Activated CD4-positive, alpha-beta memory T cell treated with anti-CD3 and anti-CD28 coated beads for 36 hours (primary cell): Measurements from ENCODE around the gene FAM9A. TPM values are rescaled to one million over a fixed set of nuclear protein-coding genes. Genes with fewer than 3 reads are reported as not detected.
"Not testable (repeated sequence)": the region's sequence is repeated elsewhere in the genome, so short reads cannot be mapped to it uniquely, and the experiment has no call there.

Experiments
- CTCF ChIA-PET: fragments of 350-600 bp; sonication (Branson Sonifier 250); formaldehyde crosslinking; loops from one replicate; lab custom pipeline; 2021; ENCODE audit warnings: antibody characterized with exemption, inconsistent platforms; lab: Charles Lee
- POLR2A ChIA-PET: fragments of 350-600 bp; sonication (Branson Sonifier 250); formaldehyde crosslinking; loops from one replicate; lab custom pipeline; 2021; ENCODE audit warnings: antibody characterized with exemption; lab: Charles Lee
- DNase-seq: peaks from one replicate; pipeline ENCODE4 v3.0.0-alpha.2; 2020
- H3K27ac Mint-ChIP-seq: one replicate; pipeline ENCODE4 v1.8.0; 2021; ENCODE audit warnings: mixed read lengths
- H3K27me3 Mint-ChIP-seq: one replicate; pipeline ENCODE4 v1.8.0; 2021; ENCODE audit warnings: mixed read lengths
- H3K36me3 Mint-ChIP-seq: one replicate; pipeline ENCODE4 v1.8.0; 2021; ENCODE audit warnings: mixed read lengths
- H3K4me1 Mint-ChIP-seq: one replicate; pipeline ENCODE4 v1.8.0; 2021; ENCODE audit warnings: low read depth, mixed read lengths
- H3K4me3 Mint-ChIP-seq: one replicate; pipeline ENCODE4 v1.8.0; 2021; ENCODE audit warnings: mild to moderate bottlenecking, mixed read lengths
- H3K9me3 Mint-ChIP-seq: one replicate; pipeline ENCODE4 v1.8.0; 2021; ENCODE audit warnings: mixed read lengths
- intact Hi-C: fragments of 100-400 bp; cut with micrococcal nuclease; formaldehyde crosslinking; loops from one replicate; pipeline ENCODE4 v1.15.1; 2023
- total RNA-seq, 2 experiments: library from RNA; stranded (reverse); gene quantifications; one replicate each; pipeline ENCODE4 v1.2.3, GENCODE V29; 2021

The FAM9A gene
- total RNA-seq, 2 experiments from 2014 or later: not detected

DNA sequence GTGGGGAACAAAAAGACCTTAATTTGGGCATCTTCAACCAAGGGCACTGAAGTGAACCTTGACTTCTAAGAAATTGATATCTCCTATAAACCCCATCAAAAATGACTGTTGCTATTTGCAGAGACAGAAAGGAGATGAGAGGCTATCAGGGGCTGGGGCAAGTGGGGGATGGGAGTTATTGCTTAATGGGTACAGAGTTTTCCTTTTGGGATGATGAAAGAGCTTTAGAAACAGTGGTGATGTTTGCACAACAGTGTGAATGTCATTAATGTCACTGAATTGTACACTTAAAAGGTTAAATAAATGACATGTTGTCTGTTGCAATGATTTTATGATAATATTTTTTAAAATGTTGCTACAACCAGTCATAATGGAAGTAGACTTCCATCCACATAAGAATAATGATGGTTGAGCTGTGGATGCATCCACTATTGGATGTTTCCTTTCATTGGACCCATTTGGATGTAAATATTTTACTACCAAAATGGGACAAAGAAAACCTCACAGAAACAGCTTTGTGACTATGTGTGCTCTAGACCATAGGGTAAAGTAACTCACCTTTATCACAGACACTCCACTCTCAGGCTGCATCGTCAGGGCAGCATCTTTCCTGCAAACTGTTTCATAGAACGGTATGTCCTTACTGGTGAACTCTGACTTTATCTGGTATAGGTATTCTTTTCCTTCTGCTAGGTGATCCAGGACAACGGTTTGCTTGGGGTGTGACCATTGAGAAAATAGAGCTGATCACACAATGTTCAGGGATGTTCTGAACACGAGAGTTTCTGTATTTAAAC is 31.6 kb upstream of the FAM9A start:
- H3K4me3 Mint-ChIP-seq: no peak overlapping the region
- ChIA-PET POLR2A (no interaction called here), CTCF (no interaction called here)
- peaks cover 11% of the 10 kb centered on the region for H3K27me3 Mint-ChIP-seq
- DNase-seq: no peak
- no peaks in the 10 kb centered on the region for H3K36me3 Mint-ChIP-seq
- no peaks in the 10 kb centered on the region for H3K4me1 Mint-ChIP-seq
- intact Hi-C loops: no loop called here
- no peaks in the 10 kb centered on the region for H3K9me3 Mint-ChIP-seq
- H3K27ac Mint-ChIP-seq: no peak overlapping the region

DNA sequence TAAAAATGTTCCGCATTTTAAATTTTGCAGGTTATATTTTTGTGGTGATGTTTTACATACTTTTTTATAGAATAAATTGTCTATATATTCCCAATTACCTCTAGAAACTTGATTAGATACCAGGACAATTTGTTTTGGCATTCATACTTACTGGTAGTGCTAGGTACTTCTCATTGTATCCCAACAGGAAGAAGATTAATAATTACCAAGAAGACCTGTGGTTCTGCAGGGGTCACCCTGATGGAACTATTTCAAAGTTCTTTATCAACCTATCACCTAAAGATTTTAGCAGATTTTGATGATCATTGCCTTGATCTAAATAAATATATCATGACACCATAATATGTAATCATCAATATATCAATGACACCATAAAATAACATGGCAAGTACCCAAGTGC is 22.5 kb upstream of the FAM9A start:
- intact Hi-C loops: no loop called here
- ChIA-PET POLR2A (no interaction called here), CTCF (no interaction called here)
- Mint-ChIP-seq H3K36me3 (no peaks in the 10 kb centered on the region), H3K27me3 (peaks cover 9% of the 10 kb centered on the region), H3K27ac (no peak overlapping the region), H3K4me3 (no peak overlapping the region), H3K9me3 (no peaks in the 10 kb centered on the region), H3K4me1 (no peaks in the 10 kb centered on the region)
- no peak for DNase-seq

DNA sequence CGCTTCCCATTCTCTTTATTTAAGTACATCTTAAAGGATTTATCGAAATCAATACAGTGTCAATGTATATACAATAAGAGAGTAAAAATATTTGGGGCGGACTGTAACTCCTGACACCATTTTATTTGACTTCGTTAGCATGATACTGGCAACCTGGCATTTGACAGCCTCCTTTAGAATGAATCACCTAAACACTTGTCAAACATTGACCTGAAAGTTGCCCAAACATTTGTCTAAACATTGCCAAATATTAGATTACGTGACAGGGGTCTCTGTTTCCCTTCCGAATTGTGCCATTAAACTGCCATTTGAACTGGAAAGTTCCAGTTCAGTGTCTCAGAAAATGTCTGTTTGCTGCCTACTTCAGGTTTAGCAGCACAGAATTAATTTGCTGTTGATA is 20.8 kb upstream of the FAM9A start:
- H3K27ac Mint-ChIP-seq: no peak overlapping the region
- DNase-seq: no peak
- H3K36me3 Mint-ChIP-seq: no peaks in the 10 kb centered on the region
- no peak overlapping the region for H3K4me3 Mint-ChIP-seq
- H3K4me1 Mint-ChIP-seq: no peaks in the 10 kb centered on the region
- intact Hi-C loops: no loop called here
- ChIA-PET CTCF (no interaction called here), POLR2A (no interaction called here)
- H3K9me3 Mint-ChIP-seq: no peaks in the 10 kb centered on the region
- peaks cover 9% of the 10 kb centered on the region for H3K27me3 Mint-ChIP-seq

DNA sequence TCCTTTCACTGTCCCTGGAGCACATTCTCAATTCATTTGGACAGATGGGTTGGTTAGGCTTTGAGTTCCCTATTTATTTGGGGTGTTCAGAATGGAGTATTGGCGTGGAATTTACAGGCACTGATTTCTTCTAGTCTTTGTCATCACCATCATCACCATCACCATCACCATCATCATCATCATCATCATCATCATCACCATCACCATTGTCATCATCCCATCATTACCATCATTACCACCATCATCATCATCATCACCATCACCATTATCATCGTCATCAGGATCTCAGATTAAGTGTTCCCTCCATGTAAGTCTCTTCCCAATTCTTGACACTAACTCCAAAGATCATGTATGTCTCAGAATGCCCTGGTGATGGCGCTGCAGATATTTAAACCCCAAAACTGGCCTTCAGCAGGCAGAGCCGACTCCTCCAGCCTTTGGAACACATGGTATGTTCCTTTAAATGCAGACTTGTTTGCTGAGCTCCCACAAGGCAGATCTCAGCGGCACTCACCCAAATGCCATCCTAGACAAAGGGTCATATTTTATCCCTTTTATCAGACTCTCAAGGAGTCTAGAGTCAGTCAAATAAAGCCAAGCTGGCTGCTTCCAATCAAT is 19.8 kb upstream of the FAM9A start:
- Mint-ChIP-seq H3K4me3 (no peak overlapping the region), H3K36me3 (no peaks in the 10 kb centered on the region), H3K27me3 (peaks cover 6% of the 10 kb centered on the region), H3K27ac (no peak overlapping the region), H3K9me3 (no peaks in the 10 kb centered on the region), H3K4me1 (no peaks in the 10 kb centered on the region)
- CTCF ChIA-PET: no interaction called here
- intact Hi-C loops: no loop called here
- POLR2A ChIA-PET: no interaction called here
- peak; percentile 8 for DNase-seq

DNA sequence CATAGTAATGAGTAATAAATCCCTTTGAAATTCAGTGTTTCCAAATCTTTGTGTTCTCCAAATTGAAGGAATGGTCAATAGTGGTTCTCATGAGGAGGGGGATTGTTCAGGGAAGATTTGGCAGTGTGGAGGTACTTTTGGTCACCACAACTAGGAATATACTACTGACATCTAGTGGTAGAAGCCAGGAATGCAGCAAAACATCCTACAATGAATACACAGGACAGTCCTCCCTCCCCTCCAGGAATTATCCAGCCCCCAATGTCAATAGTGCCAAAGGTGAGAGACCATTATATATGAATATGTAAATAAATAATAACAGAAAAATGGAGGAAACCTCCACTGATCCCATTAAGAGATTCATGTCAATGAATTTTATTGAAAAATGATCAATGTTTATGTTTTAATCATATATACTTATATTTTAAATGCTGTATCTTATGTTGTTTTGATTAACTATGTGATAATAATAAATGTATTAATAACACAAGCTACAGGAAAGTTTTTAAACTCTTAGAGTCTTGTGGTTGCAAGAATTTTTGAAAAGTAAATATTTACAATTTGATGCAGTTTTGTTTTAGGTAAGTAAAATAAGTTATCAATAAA is 14.4 kb upstream of the FAM9A start:
- Mint-ChIP-seq H3K36me3 (no peaks in the 10 kb centered on the region), H3K27ac (no peak overlapping the region), H3K4me1 (no peaks in the 10 kb centered on the region), H3K4me3 (no peak overlapping the region), H3K27me3 (peaks cover 2% of the 10 kb centered on the region), H3K9me3 (no peaks in the 10 kb centered on the region)
- no peak for DNase-seq
- ChIA-PET CTCF (interaction anchor here (0.6 to 1.7 kb wide), 5 partner anchors 28 to 767 kb away, joined by 3 to 7 read pairs (median 3); no protein-coding TSS in a partner anchor), POLR2A (no interaction called here)
- intact Hi-C loops: loop anchor here (2.0 to 5.0 kb wide), 3 partner anchors 67 to 1303 kb away; no protein-coding TSS in a partner anchor

DNA sequence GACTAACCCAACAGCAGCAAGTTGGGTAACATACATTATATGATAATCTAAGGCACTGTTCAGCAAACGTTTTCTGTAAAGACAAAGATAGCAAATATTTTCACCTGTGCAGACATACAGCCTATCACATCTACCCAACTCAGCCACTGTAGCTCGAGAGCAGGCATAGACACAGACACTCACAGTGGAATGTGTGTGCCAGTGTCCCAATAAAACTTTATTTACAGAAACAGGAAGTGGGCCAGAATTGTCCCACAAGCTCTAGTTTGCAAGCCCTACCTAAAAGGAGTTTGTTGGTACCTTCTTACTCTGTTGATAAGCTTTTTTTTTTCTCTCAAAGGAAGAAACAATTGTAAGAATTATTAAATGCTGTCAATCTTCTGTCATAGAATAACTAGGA is 11.9 kb upstream of the FAM9A start:
- no peak for DNase-seq
- H3K27ac Mint-ChIP-seq: no peak overlapping the region
- ChIA-PET POLR2A (no interaction called here), CTCF (no interaction called here)
- intact Hi-C loops: no loop called here
- H3K27me3 Mint-ChIP-seq: peaks cover 2% of the 10 kb centered on the region
- no peaks in the 10 kb centered on the region for H3K36me3 Mint-ChIP-seq
- H3K4me1 Mint-ChIP-seq: no peaks in the 10 kb centered on the region
- no peak overlapping the region for H3K4me3 Mint-ChIP-seq
- no peaks in the 10 kb centered on the region for H3K9me3 Mint-ChIP-seq

DNA sequence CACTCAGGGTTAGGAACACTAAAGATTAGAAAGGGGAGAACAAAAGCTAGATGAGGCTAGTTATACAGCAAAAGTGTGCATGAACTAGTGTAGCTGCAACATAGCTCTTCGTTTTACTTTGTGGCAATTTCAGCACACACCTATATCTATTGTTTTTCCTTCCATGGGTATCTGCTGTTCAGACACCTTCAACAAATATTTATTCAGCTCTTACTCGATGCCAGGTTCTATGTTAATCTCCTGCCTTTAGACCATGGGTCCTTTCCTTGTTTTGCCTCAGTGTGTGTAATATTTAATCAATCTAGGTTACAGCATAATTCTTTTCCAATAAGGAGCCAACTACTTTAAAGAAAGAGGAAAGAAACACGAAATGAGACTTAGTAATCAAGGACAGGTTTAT is 10.4 kb upstream of the FAM9A start:
- Mint-ChIP-seq H3K27ac (no peak overlapping the region), H3K36me3 (no peaks in the 10 kb centered on the region), H3K4me1 (no peaks in the 10 kb centered on the region), H3K27me3 (peaks cover 2% of the 10 kb centered on the region), H3K9me3 (no peaks in the 10 kb centered on the region), H3K4me3 (no peak overlapping the region)
- ChIA-PET POLR2A (no interaction called here), CTCF (no interaction called here)
- no peak for DNase-seq
- intact Hi-C loops: no loop called here

DNA sequence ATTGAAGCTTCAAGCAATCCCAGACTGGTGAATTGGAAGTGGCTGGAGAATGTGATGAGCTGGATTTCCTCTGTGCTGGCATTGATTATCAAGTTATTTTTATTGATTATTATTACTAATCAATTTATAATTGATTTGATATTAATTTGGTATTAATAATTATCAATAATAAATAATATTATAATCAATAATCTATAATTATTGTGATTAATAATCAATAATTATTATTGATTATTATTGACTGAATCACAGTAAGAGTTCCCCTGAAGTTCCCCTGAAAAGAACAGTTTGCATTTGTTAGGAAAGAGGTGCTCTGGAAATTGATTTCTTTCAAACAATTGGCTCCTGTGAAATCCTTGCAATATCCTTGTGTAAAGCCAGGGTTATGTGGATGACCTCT is 7.5 kb upstream of the FAM9A start:
- POLR2A ChIA-PET: no interaction called here
- no peak for DNase-seq

DNA sequence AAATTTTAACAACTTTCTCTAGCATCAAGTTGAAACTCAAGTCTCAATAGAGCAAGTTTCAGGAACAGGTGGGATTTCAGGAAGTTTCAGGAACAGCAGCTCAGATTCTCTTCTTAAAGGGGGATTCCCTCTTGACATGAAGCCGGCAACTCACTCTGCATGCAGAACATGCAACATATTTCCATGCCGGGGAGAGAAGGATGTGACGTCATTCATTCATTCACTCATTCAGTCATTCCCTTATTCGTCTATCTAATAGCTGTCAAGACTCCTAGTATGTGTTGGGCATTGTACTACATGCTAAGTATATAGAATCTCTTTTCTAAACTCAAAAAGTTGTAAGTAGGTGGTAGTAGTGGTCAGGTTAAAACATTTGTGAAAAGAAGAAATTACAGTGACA is 4.8 kb upstream of the FAM9A start:
- POLR2A ChIA-PET: no interaction called here
- CTCF ChIA-PET: no interaction called here
- no peaks in the 10 kb centered on the region for H3K36me3 Mint-ChIP-seq
- no peaks in the 10 kb centered on the region for H3K4me1 Mint-ChIP-seq
- peaks cover 1% of the 10 kb centered on the region for H3K27me3 Mint-ChIP-seq
- no peak overlapping the region for H3K4me3 Mint-ChIP-seq
- no peak overlapping the region for H3K27ac Mint-ChIP-seq
- H3K9me3 Mint-ChIP-seq: no peaks in the 10 kb centered on the region
- intact Hi-C loops: no loop called here
- DNase-seq: no peak

More for the DNA sequence above, 7.5 kb upstream of the FAM9A start:
- CTCF ChIA-PET: no interaction called here
- Mint-ChIP-seq H3K9me3 (no peaks in the 10 kb centered on the region), H3K4me3 (no peak overlapping the region), H3K4me1 (no peaks in the 10 kb centered on the region), H3K27ac (no peak overlapping the region), H3K27me3 (peaks cover 1% of the 10 kb centered on the region), H3K36me3 (no peaks in the 10 kb centered on the region)
- intact Hi-C loops: no loop called here

DNA sequence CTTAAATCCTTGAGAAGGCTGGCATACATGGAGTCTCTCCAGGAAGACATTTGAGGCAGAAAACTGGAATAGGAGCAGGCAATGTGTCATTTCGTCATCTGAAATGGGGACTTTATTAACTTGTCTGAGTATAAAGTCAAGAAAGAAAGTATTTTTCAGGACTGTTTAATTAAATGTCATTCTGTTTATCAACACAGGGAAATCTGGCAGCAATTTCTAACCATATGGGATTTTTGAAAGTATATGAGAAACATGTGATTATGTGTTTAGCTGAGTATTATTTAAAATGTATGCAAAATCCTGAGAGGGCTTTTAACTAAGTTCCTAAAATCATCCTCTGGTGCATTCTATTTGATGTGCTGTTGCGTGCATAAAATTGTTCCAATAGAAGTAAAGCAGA is 3.9 kb upstream of the FAM9A start:
- H3K36me3 Mint-ChIP-seq: no peaks in the 10 kb centered on the region
- intact Hi-C loops: no loop called here

DNA sequence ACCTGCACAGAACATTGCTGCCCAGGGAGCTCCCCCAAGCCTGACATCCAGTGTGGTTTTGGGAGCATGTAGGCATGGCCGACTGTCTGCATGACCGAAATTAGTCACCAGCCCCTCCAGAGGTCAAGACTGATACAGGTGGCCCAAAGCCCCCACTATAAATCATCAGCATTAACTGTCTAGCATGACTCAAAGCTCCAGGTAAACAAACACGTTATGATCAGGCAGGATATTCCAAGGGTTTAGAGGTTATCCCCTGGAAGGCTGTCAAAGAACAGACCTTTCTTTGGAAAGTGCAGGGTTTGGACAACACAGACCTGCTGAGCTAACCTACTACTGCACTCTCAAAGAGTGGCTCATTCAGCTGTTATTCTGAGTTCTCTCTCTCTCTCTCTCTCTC is 2.1 kb upstream of the FAM9A start:
- Mint-ChIP-seq H3K4me1 (no peaks in the 10 kb centered on the region), H3K36me3 (no peaks in the 10 kb centered on the region), H3K27me3 (peaks cover 1% of the 10 kb centered on the region), H3K9me3 (no peaks in the 10 kb centered on the region), H3K4me3 (no peak overlapping the region), H3K27ac (no peak overlapping the region)
- intact Hi-C loops: no loop called here
- ChIA-PET POLR2A (no interaction called here), CTCF (no interaction called here)
- DNase-seq: no peak

More for the DNA sequence above, 3.9 kb upstream of the FAM9A start:
- ChIA-PET CTCF (no interaction called here), POLR2A (no interaction called here)
- Mint-ChIP-seq H3K27ac (no peak overlapping the region), H3K4me3 (no peak overlapping the region), H3K4me1 (no peaks in the 10 kb centered on the region), H3K27me3 (peaks cover 1% of the 10 kb centered on the region), H3K9me3 (no peaks in the 10 kb centered on the region)
- no peak for DNase-seq

DNA sequence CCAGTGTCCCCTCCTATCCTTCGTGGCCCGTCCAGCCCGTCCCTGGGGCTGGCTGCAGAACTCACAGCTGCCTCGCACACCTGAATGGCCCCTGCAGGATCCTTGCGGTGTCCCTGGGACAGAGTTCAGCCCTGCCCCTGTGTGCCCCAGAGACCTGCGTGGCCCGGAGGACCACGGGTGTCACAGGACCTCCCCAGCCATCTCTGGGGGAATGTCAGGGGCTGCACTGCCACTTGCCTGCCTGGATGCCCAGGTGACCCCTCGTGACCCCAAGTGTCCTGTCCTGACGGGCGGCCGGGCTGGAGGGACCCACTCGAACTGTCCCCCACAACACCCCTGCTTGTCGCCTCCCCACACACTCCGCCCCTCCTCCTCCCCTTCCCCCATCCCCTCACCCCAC is 832 bp downstream of the FAM9A start:
- H3K27ac Mint-ChIP-seq, intact Hi-C loops, H3K4me3 Mint-ChIP-seq, H3K27me3 Mint-ChIP-seq, DNase-seq, H3K9me3 Mint-ChIP-seq, POLR2A ChIA-PET, CTCF ChIA-PET, H3K4me1 Mint-ChIP-seq, H3K36me3 Mint-ChIP-seq: not testable (repeated sequence)
